GM12872 (cell line): Measurements from ENCODE around the gene MARCHF9.

ENCODE experiments used
- TF ChIP-seq, protein P1 (sequence below): IDR thresholded peaks from 3 replicates; pipeline ENCODE4 v1.5.1; 2011; ENCODE audit warnings: low read depth, mild to moderate bottlenecking, low read length, moderate library complexity; ENCODE audit not compliant: insufficient read depth

The MARCHF9 gene

DNA sequence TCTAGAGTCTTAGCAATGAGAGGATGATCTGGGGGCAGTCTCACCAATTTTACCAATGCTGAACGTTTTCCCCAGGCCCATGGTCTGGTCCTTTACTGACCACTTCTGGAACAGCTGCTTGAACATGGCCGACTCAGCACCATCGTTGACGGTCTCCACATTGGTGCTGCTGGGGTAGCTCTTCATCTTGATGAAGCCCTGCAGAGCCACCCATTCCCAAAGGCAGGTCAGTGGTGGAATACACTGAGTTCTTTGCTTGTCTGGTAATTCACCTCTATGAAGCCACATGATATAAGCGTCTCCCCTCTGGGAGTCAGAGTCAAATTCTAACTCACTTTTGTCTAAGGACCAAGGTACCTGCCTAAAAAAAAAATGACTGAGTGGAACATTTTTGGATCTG lies 53.4 kb downstream of the MARCHF9 start:
- TF ChIP-seq, protein P1, sequence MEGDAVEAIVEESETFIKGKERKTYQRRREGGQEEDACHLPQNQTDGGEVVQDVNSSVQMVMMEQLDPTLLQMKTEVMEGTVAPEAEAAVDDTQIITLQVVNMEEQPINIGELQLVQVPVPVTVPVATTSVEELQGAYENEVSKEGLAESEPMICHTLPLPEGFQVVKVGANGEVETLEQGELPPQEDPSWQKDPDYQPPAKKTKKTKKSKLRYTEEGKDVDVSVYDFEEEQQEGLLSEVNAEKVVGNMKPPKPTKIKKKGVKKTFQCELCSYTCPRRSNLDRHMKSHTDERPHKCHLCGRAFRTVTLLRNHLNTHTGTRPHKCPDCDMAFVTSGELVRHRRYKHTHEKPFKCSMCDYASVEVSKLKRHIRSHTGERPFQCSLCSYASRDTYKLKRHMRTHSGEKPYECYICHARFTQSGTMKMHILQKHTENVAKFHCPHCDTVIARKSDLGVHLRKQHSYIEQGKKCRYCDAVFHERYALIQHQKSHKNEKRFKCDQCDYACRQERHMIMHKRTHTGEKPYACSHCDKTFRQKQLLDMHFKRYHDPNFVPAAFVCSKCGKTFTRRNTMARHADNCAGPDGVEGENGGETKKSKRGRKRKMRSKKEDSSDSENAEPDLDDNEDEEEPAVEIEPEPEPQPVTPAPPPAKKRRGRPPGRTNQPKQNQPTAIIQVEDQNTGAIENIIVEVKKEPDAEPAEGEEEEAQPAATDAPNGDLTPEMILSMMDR: no peak

DNA sequence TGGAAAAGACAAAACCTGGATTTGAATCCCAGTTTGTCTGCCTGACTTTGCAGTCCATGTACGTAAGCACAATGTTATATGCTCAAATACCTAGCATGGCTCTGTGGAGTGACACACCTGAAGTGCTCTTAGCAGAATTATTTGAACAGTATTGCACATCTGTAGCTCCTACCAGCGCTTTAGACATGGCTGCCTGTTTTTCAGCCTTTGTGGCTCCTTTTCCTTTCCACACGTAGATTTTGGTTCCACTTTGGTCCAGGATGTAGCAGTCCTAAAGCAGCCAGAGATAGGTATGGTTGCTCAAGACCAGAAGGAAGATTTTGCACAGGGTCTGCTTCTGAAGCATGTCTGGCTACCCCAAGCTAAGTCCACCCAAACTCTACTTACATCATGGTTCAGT lies 54.5 kb downstream of the MARCHF9 start:
- TF ChIP-seq, protein P1: no peak
